Parathyroid adenoma (tissue), 2 donors: ENCODE data around the gene ATL3.

Experiments
- H2AFZ ChIP-seq: fragments of 300-600 bp; sonication (generic); one replicate; pipeline ENCODE4 v1.7.0; 2017; ENCODE audit warnings: antibody characterized with exemption, mild to moderate bottlenecking
- H3K27ac ChIP-seq: fragments of 300-600 bp; sonication (generic); one replicate; pipeline ENCODE4 v1.7.0; 2017
- H3K27me3 ChIP-seq: fragments of 300-600 bp; sonication (generic); one replicate; pipeline ENCODE4 v1.7.0; 2017; ENCODE audit warnings: low read length; ENCODE audit not compliant: control insufficient read depth, insufficient read depth
- H3K36me3 ChIP-seq: fragments of 300-600 bp; sonication (generic); one replicate; pipeline ENCODE4 v1.7.0; 2017; ENCODE audit warnings: low read length; ENCODE audit not compliant: control insufficient read depth, insufficient read depth
- H3K4me1 ChIP-seq: fragments of 300-600 bp; sonication (generic); one replicate; pipeline ENCODE4 v1.7.0; 2017; ENCODE audit warnings: control low read depth
- H3K4me2 ChIP-seq: fragments of 300-600 bp; sonication (generic); one replicate; pipeline ENCODE4 v1.7.0; 2017; ENCODE audit warnings: low read length
- H3K4me3 ChIP-seq: fragments of 300-600 bp; sonication (generic); one replicate; pipeline ENCODE4 v1.7.0; 2017; ENCODE audit warnings: low read depth, low read length
- H3K79me2 ChIP-seq: fragments of 300-600 bp; sonication (generic); one replicate; pipeline ENCODE4 v1.7.0; 2017; ENCODE audit warnings: control low read depth
- H3K9ac ChIP-seq: fragments of 300-600 bp; sonication (generic); one replicate; pipeline ENCODE4 v1.7.0; 2017; ENCODE audit warnings: mild to moderate bottlenecking
- H3K9me3 ChIP-seq: fragments of 300-600 bp; sonication (generic); one replicate; pipeline ENCODE4 v1.7.0; 2017; ENCODE audit warnings: low read length; ENCODE audit not compliant: control insufficient read depth
- CTCF ChIP-seq: fragments of 300-600 bp; sonication (generic); IDR thresholded peaks from one replicate; pipeline ENCODE4 v1.7.0; 2017; ENCODE audit warnings: antibody characterized with exemption, mild to moderate bottlenecking
- donor health status: primary hyperparathyroidism.

The ATL3 gene

GRCh38 chr11:63671322-63672155 lies at the start of gene ATL3:
Gene ATL3 (minus strand): TSS chr11:63671376. CDS start chr11:63671335, 41 bp downstream.
- no peak for TF ChIP-seq CTCF
- H3K4me1 ChIP-seq: no peaks in the 10 kb centered on the region

GRCh38 chr11:63720611-63721010 lies 49.4 kb upstream of the ATL3 start:
- Histone ChIP-seq H3K9me3 (no peaks in the 10 kb centered on the region), H3K9ac (no peak overlapping the region), H3K4me1 (no peaks in the 10 kb centered on the region), H3K4me2 (no peak overlapping the region), H3K4me3 (no peak overlapping the region), H3K36me3 (no peaks in the 10 kb centered on the region), H3K79me2 (peaks cover 3% of the 10 kb centered on the region), H3K27ac (no peak overlapping the region), H2AFZ (no peak overlapping the region), H3K27me3 (no peaks in the 10 kb centered on the region)
- no peak for TF ChIP-seq CTCF

More at GRCh38 chr11:63671322-63672155, at the start of gene ATL3:
- peak within 1 kb of the TSS; percentile 76 for H3K27ac ChIP-seq
- H3K27me3 ChIP-seq: no peaks in the 10 kb centered on the region
- peak within 1 kb of the TSS; percentile 63 for H3K4me3 ChIP-seq
- H3K9me3 ChIP-seq: no peaks in the 10 kb centered on the region
- H2AFZ ChIP-seq: peak within 1 kb of the TSS; percentile 83
- peaks cover 10% of the 10 kb centered on the region for H3K79me2 ChIP-seq
- H3K36me3 ChIP-seq: no peaks in the 10 kb centered on the region
- H3K4me2 ChIP-seq: peak within 1 kb of the TSS; percentile 72
- no peak within 1 kb of the TSS for H3K9ac ChIP-seq

GRCh38 chr11:63719987-63720386 lies 48.8 kb upstream of the ATL3 start:
- no peaks in the 10 kb centered on the region for H3K9me3 ChIP-seq
- H3K36me3 ChIP-seq: no peaks in the 10 kb centered on the region
- H3K27ac ChIP-seq: no peak overlapping the region
- no peak overlapping the region for H2AFZ ChIP-seq
- H3K9ac ChIP-seq: no peak overlapping the region
- no peaks in the 10 kb centered on the region for H3K4me1 ChIP-seq
- H3K27me3 ChIP-seq: no peaks in the 10 kb centered on the region
- no peak overlapping the region for H3K4me2 ChIP-seq
- no peak for TF ChIP-seq CTCF
- peaks cover 3% of the 10 kb centered on the region for H3K79me2 ChIP-seq
- no peak overlapping the region for H3K4me3 ChIP-seq

- no peak overlapping the region for H3K4me3 ChIP-seq
- no peak overlapping the region for H2AFZ ChIP-seq
- no peak overlapping the region for H3K9ac ChIP-seq
- no peaks in the 10 kb centered on the region for H3K9me3 ChIP-seq
- H3K4me1 ChIP-seq: no peaks in the 10 kb centered on the region
- no peaks in the 10 kb centered on the region for H3K36me3 ChIP-seq
- H3K27ac ChIP-seq: no peak overlapping the region
- TF ChIP-seq CTCF: no peak
- H3K79me2 ChIP-seq: peaks cover 3% of the 10 kb centered on the region
- no peak overlapping the region for H3K4me2 ChIP-seq
- H3K27me3 ChIP-seq: no peaks in the 10 kb centered on the region
Measured at GRCh38 chr11:63719001-63719400, 47.8 kb upstream of the ATL3 start.

GRCh38 chr11:63716046-63716445 lies 44.9 kb upstream of the ATL3 start:
- no peak overlapping the region for H3K27ac ChIP-seq
- H3K79me2 ChIP-seq: peaks cover 7% of the 10 kb centered on the region
- no peak for TF ChIP-seq CTCF
- no peaks in the 10 kb centered on the region for H3K9me3 ChIP-seq
- no peaks in the 10 kb centered on the region for H3K4me1 ChIP-seq
- H3K36me3 ChIP-seq: no peaks in the 10 kb centered on the region
- no peak overlapping the region for H3K9ac ChIP-seq
- H3K4me2 ChIP-seq: no peak overlapping the region
- H2AFZ ChIP-seq: no peak overlapping the region
- no peaks in the 10 kb centered on the region for H3K27me3 ChIP-seq
- no peak overlapping the region for H3K4me3 ChIP-seq
